ENCODE results near the gene NCOR1.
"Not testable (repeated sequence)": the region's sequence is repeated elsewhere in the genome, so short reads cannot be mapped to it uniquely, and the experiment has no call there.

The NCOR1 gene

GRCh38 chr17:16241906-16242399, 26.6 kb upstream of the NCOR1 start:
- H3K36me3 Mint-ChIP-seq (ENCODE audit: insufficient read depth), result peaks cover 2% of the 10 kb centered on the region
- H3K27ac Mint-ChIP-seq (ENCODE audit: low read depth), result no peak overlapping the region
- ATAC-seq (replicated peaks; ENCODE audit: extremely low read depth, poor library complexity, severe bottlenecking) (no peak), DNase-seq (ENCODE audit: low spot score in 2 of 2) (no peak)
- no peak overlapping the region for H3K4me3 Mint-ChIP-seq
- H3K9me3 Mint-ChIP-seq, result no peaks in the 10 kb centered on the region
- H3K4me1 Mint-ChIP-seq, result peaks cover 13% of the 10 kb centered on the region
- no peaks in the 10 kb centered on the region for H3K27me3 Mint-ChIP-seq

- no peak overlapping the region for H3K27ac Mint-ChIP-seq (ENCODE audit: low read depth)
These were observed 24.6 kb upstream of the NCOR1 start for GRCh38 chr17:16239931-16240330.

GRCh38 chr17:16232391-16232790, 17.1 kb upstream of the NCOR1 start:
- H3K27ac Mint-ChIP-seq (ENCODE audit: low read depth), result no peak overlapping the region
- no peaks in the 10 kb centered on the region for H3K9me3 Mint-ChIP-seq
- H3K4me3 Mint-ChIP-seq, result no peak overlapping the region
- peaks cover 23% of the 10 kb centered on the region for H3K36me3 Mint-ChIP-seq (ENCODE audit: insufficient read depth)
- peaks cover 13% of the 10 kb centered on the region for H3K4me1 Mint-ChIP-seq
- H3K27me3 Mint-ChIP-seq, result no peaks in the 10 kb centered on the region
- ATAC-seq (replicated peaks; ENCODE audit: extremely low read depth, poor library complexity, severe bottlenecking) (no peak), DNase-seq (ENCODE audit: low spot score in 2 of 2) (no peak)

More at GRCh38 chr17:16239931-16240330, 24.6 kb upstream of the NCOR1 start:
- no peaks in the 10 kb centered on the region for H3K9me3 Mint-ChIP-seq
- peaks cover 11% of the 10 kb centered on the region for H3K4me1 Mint-ChIP-seq
- ATAC-seq (replicated peaks; ENCODE audit: extremely low read depth, poor library complexity, severe bottlenecking), result no peak
- DNase-seq (ENCODE audit: low spot score in 2 of 2), result no peak
- peaks cover 11% of the 10 kb centered on the region for H3K36me3 Mint-ChIP-seq (ENCODE audit: insufficient read depth)
- H3K4me3 Mint-ChIP-seq, result no peak overlapping the region
- H3K27me3 Mint-ChIP-seq, result no peaks in the 10 kb centered on the region

- H3K9me3 Mint-ChIP-seq; DNase-seq (ENCODE audit: low spot score in 2 of 2); ATAC-seq (replicated peaks; ENCODE audit: extremely low read depth, poor library complexity, severe bottlenecking); H3K27me3 Mint-ChIP-seq: not testable (repeated sequence)
- peaks cover 13% of the 10 kb centered on the region for H3K36me3 Mint-ChIP-seq (ENCODE audit: insufficient read depth)
- H3K4me3 Mint-ChIP-seq, result peak overlapping the region; percentile 49
- H3K4me1 Mint-ChIP-seq, result peaks cover 19% of the 10 kb centered on the region
- peak overlapping the region; percentile 83 for H3K27ac Mint-ChIP-seq (ENCODE audit: low read depth)
These were observed 14.7 kb upstream of the NCOR1 start for GRCh38 chr17:16229912-16230561.

DNA sequence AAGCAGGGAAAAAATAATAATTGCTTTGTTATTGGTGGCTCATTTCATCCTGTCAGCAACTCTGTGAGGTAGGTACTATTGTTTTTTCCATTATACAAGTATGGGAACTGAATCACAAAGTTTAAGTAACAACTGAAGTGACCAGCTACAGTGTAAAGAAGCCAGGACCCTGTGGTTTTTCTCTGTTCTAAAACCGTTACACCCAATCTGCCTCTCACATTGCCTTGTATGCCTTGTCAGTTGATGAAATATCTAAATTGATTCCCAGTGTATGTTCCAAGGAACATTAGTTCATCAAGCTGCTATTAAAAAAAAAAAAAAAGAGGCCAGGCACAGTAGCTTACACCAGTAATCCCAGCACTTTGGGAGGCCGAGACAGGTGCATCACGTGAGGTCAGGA, 7.1 kb upstream of the NCOR1 start:
- Mint-ChIP-seq H3K27ac (ENCODE audit: low read depth) (no peak overlapping the region), H3K4me1 (peaks cover 12% of the 10 kb centered on the region), H3K27me3 (no peaks in the 10 kb centered on the region), H3K36me3 (ENCODE audit: insufficient read depth) (peaks cover 3% of the 10 kb centered on the region), H3K4me3 (no peak overlapping the region), H3K9me3 (no peaks in the 10 kb centered on the region)
- ATAC-seq (replicated peaks; ENCODE audit: extremely low read depth, poor library complexity, severe bottlenecking) (no peak), DNase-seq (ENCODE audit: low spot score in 2 of 2) (no peak)

DNA sequence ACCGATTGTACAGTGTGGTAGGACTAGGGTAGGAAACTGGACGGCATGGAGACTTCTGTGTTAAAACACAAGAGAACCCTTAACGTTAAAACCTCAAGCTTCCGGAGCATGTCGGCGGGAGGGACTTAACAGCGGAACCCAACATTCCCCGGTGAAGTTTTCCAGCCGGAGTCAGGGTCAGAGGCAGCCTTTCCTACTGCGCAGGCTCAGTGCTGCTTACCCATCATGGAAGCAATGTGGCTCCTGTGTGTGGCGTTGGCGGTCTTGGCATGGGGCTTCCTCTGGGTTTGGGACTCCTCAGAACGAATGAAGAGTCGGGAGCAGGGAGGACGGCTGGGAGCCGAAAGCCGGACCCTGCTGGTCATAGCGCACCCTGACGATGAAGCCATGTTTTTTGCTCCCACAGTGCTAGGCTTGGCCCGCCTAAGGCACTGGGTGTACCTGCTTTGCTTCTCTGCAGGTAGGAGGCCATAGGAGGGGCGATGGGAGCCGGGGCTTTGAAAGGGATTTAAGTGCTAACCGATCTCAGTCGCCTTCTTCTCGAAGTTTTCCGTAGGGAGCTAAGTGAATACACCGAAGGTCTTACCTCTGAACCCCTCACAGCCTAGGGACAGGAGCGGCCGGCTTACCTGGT, 1.8 kb upstream of the NCOR1 start, which contains the start of gene PIGL:
Gene PIGL, plus strand, starts transcription at position 209 of the 634 bp plus-strand sequence. Its CDS starts 17 bp downstream, at position 226.
- peaks cover 12% of the 10 kb centered on the region for H3K36me3 Mint-ChIP-seq (ENCODE audit: insufficient read depth)
- no peaks in the 10 kb centered on the region for H3K9me3 Mint-ChIP-seq
- DNase-seq (ENCODE audit: low spot score in 2 of 2), result peak; percentile 43 to 62
- peak; percentile 29 for ATAC-seq (replicated peaks; ENCODE audit: extremely low read depth, poor library complexity, severe bottlenecking)
- H3K27ac Mint-ChIP-seq (ENCODE audit: low read depth), result peak within 1 kb of the TSS; percentile 93
- H3K4me3 Mint-ChIP-seq, result peak within 1 kb of the TSS; percentile 89
- peaks cover 37% of the 10 kb centered on the region for H3K4me1 Mint-ChIP-seq
- H3K27me3 Mint-ChIP-seq, result no peaks in the 10 kb centered on the region

DNA sequence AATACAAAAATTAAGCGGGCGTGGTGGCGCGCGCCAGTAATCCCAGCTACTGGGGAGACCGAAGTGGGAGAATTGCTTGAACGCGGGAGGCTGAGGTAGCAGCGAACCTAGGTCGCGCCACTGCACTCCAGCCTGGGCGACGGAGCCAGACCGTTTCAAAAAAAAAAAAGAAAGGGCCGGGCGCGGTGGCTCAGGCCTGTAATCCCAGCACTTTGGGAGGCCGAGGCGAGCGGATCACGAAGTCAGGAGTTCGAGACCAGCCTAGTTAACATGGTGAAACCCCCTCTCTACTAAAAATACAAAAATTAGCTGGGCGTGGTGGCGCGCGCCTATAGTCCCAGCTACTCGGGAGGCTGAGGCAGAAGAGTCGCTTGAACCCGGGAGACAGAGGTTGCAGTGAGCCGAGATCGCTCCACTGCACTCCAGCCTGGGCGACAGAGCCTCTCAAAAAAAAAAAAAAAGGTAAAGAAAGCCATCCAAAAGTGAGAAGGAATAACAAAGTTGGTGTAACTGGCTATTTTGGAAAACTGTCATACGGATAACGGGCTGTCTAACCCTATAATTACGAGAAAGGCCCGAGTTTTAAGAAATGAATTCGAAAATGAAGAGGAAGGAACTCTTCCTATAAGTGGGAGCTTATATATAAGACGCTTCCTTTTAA, 1.1 kb upstream of the NCOR1 start:
- not testable (repeated sequence) for DNase-seq (ENCODE audit: low spot score in 2 of 2); ATAC-seq (replicated peaks; ENCODE audit: extremely low read depth, poor library complexity, severe bottlenecking); H3K9me3 Mint-ChIP-seq; H3K27me3 Mint-ChIP-seq
- Mint-ChIP-seq H3K4me1 (peaks cover 41% of the 10 kb centered on the region), H3K36me3 (ENCODE audit: insufficient read depth) (peaks cover 12% of the 10 kb centered on the region), H3K4me3 (peak overlapping the region; percentile 89), H3K27ac (ENCODE audit: low read depth) (peak overlapping the region; percentile 93)

DNA sequence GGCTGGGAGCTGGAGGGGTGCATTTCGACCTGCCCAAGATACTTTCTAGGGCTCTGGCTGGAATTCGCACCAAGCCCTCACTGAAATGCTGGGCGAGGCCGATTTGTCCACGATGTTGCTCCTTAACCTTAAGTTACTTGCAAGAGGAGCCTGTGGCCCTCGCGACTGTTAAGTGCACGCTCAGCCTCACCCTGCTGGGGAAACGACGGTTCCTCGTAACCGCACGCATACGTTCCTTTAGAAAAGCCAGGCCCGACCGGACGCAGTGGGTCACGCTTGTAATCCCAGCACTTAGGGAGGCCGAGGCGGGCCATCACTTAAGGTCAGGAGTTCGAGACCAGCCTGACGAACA, 607 bp upstream of the NCOR1 start:
- peak in 1 of 2 donors; percentile 18 for DNase-seq (ENCODE audit: low spot score in 2 of 2)
- Mint-ChIP-seq H3K36me3 (ENCODE audit: insufficient read depth) (peaks cover 12% of the 10 kb centered on the region), H3K27ac (ENCODE audit: low read depth) (peak overlapping the region; percentile 93), H3K4me1 (peaks cover 43% of the 10 kb centered on the region), H3K9me3 (no peaks in the 10 kb centered on the region), H3K4me3 (peak overlapping the region; percentile 89), H3K27me3 (no peaks in the 10 kb centered on the region)
- ATAC-seq (replicated peaks; ENCODE audit: extremely low read depth, poor library complexity, severe bottlenecking), result peak; percentile 1

GRCh38 chr17:16215002-16215272, 397 bp downstream of the NCOR1 start:
- peaks cover 15% of the 10 kb centered on the region for H3K36me3 Mint-ChIP-seq (ENCODE audit: insufficient read depth)
- no peaks in the 10 kb centered on the region for H3K27me3 Mint-ChIP-seq
- peak; percentile 19 for ATAC-seq (replicated peaks; ENCODE audit: extremely low read depth, poor library complexity, severe bottlenecking)
- peak in 1 of 2 donors; percentile 22 for DNase-seq (ENCODE audit: low spot score in 2 of 2)
- H3K9me3 Mint-ChIP-seq, result no peaks in the 10 kb centered on the region
- H3K4me1 Mint-ChIP-seq, result peaks cover 43% of the 10 kb centered on the region
- H3K27ac Mint-ChIP-seq (ENCODE audit: low read depth), result peak overlapping the region; percentile 93
- peak overlapping the region; percentile 89 for H3K4me3 Mint-ChIP-seq

- no peak for DNase-seq (ENCODE audit: low spot score in 2 of 2)
- H3K27me3 Mint-ChIP-seq, result no peaks in the 10 kb centered on the region
- peak overlapping the region; percentile 89 for H3K4me3 Mint-ChIP-seq
- H3K27ac Mint-ChIP-seq (ENCODE audit: low read depth), result peak overlapping the region; percentile 93
- H3K4me1 Mint-ChIP-seq, result peaks cover 43% of the 10 kb centered on the region
- H3K36me3 Mint-ChIP-seq (ENCODE audit: insufficient read depth), result peaks cover 15% of the 10 kb centered on the region
- no peaks in the 10 kb centered on the region for H3K9me3 Mint-ChIP-seq
- peak; percentile 12 for ATAC-seq (replicated peaks; ENCODE audit: extremely low read depth, poor library complexity, severe bottlenecking)
These were observed 938 bp downstream of the NCOR1 start for GRCh38 chr17:16214190-16215001.

DNA sequence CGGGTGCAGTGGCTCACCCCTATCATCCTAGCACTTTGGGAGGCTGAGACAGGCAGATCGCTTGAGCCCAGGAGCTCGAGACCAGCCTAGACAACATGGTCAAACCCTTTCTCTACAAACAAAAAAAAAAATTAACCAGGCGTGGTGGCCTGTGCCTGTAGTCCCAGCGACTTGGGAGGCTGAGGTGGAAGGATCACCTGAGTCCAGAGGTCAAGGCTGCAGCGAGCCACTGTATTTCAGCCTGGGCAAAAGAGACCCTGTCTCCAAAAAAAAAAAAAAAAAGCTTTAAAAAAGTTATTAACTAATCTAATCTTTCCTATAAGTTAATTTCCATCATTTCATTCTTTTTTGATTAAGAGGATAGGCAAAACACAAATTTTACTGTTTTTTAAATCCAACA, 2.5 kb downstream of the NCOR1 start:
- no peaks in the 10 kb centered on the region for H3K27me3 Mint-ChIP-seq
- ATAC-seq (replicated peaks; ENCODE audit: extremely low read depth, poor library complexity, severe bottlenecking) (no peak), DNase-seq (ENCODE audit: low spot score in 2 of 2) (no peak)
- peak overlapping the region; percentile 51 for H3K27ac Mint-ChIP-seq (ENCODE audit: low read depth)
- no peaks in the 10 kb centered on the region for H3K9me3 Mint-ChIP-seq
- peaks cover 46% of the 10 kb centered on the region for H3K4me1 Mint-ChIP-seq
- H3K36me3 Mint-ChIP-seq (ENCODE audit: insufficient read depth), result peaks cover 15% of the 10 kb centered on the region
- H3K4me3 Mint-ChIP-seq, result peak overlapping the region; percentile 89

GRCh38 chr17:16211590-16211989, 3.7 kb downstream of the NCOR1 start:
- DNase-seq (ENCODE audit: low spot score in 2 of 2), result no peak
- no peak overlapping the region for H3K27ac Mint-ChIP-seq (ENCODE audit: low read depth)
- H3K36me3 Mint-ChIP-seq (ENCODE audit: insufficient read depth), result peaks cover 13% of the 10 kb centered on the region
- no peaks in the 10 kb centered on the region for H3K9me3 Mint-ChIP-seq
- no peaks in the 10 kb centered on the region for H3K27me3 Mint-ChIP-seq
- no peak overlapping the region for H3K4me3 Mint-ChIP-seq
- no peak for ATAC-seq (replicated peaks; ENCODE audit: extremely low read depth, poor library complexity, severe bottlenecking)
- peaks cover 48% of the 10 kb centered on the region for H3K4me1 Mint-ChIP-seq
